Activated CD4-positive, alpha-beta T cell treated with anti-CD3 and anti-CD28 coated beads, Interleukin-10, Interleukin-2, amounts not matched to agents 100 ng/mL and 50 ng/mL, durations not matched to agents 16 hours and 8 hours (primary cell): Measurements from ENCODE around the gene PYGO2.
A peak's percentile ranks its signal among the peaks of the same experiment; 100 is the strongest.
"Not testable (repeated sequence)": the region's sequence is repeated elsewhere in the genome, so short reads cannot be mapped to it uniquely, and the experiment has no call there.

Experiments
- DNase-seq: peaks from one replicate; pipeline ENCODE4 v3.0.0-alpha.2; 2020

Gene PYGO2

DNA sequence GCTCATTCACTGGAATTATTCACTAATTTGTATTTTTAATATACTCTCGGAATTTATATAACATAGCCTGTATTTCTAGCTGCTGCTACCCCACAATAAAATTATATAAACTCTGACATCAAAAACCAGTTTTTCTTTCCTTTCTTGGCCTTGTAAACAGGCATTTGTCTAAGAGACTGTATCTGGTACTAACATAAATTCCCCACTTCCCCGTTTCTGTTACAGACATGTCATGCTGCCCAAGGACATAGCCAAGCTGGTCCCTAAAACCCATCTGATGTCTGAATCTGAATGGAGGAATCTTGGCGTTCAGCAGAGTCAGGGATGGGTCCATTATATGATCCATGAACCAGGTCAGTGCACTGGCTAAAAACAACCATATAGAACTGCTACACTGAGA is 16.2 kb upstream of the PYGO2 start:
- DNase-seq = not testable (repeated sequence)

DNA sequence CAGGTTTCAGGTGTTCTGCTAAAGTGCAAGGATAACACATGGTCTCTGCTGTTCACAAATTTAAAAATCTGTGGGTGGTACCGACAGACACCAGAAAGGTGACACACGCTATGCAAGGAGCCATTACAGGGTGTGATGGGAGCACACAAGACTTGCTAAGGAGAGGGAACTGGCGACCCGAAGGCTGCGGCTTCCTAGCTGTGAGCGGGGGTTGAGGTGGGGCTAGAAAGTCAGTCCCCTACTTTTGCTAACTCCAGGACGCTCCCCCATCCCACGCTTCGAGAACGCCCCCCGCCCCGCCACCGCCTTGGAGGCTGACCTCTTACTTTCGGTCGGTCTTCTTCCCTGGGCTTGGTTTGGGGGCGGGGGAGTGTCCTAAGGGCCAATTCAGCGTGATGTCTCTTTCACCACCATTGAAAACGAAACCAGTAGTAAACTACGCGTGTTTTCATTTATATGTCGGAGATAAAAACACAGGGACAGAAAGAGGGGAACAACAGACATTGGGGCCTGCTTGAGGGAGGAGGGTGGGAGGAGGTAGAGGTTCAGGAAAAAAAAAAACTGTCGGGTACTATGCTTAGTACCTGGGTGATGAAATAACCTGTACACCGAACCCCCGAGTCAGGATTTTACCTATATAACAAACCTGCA is 14.0 kb upstream of the PYGO2 start:
- peak; percentile 75 for DNase-seq

DNA sequence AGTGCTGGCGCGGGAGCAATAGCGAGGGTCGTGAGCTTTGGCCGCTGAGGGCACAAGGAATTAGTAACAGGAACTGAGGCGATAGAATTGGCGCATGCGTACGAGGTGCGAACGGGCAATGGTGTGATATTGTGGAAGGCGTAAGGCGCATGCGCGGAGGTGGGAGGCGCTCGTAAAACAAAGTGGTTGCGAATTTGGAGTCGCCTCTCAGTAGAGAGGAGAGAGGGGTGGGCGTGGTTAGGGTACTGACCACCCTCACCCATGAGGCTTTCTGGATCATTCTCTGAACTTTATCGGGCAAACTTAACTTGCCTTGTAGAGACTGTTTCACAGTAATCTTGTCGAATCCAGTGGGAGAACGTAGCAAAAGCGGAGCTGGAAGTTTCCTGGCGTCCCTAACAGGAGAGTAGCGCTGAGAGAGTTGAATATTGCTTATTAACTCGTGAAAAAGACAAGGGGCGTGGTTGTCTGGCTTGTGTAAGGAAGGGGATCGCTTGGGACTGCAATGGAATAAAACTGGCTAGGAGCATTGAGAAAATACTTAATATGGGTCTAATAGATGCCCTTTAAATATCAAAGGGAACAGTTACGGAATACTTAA is 13.3 kb upstream of the PYGO2 start:
- DNase-seq = peak; percentile 97

DNA sequence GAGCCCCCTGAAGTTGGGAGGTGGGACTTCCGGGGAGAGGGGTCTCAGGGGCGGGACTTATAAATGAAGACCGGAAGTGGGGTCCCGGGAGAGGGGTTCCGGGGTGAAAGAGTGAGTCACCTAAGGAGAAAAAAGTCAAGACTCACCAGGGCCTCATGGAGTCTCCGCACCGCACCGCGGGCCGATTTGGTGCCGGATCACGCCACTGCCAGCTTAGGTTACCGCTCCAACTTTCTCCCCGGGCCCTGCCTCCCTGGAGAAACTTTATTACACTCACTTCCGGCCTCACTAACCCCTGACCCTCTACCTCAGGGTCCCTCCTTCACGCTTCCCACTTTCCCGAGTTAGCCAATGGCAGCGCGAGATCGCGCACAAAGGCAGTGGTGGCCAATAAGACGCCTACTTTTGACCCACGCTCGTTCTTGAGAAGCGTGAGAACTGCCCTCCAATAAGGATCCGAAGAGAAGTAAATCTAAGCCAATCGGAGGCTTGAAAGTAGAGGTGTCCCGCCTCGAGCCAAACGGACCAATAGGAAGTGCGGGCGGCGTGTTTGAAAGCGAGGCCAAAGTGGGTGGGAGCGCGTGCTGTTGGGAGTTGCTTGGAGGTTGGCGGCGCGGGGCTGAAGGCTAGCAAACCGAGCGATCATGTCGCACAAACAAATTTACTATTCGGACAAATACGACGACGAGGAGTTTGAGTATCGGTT is 12.7 kb upstream of the PYGO2 start, which contains the start of gene CKS1B:
Gene CKS1B, plus strand, starts transcription at position 580 of the 706 bp plus-strand sequence. Its CDS starts 65 bp downstream, at position 645.
- peak; percentile 99 for DNase-seq

DNA sequence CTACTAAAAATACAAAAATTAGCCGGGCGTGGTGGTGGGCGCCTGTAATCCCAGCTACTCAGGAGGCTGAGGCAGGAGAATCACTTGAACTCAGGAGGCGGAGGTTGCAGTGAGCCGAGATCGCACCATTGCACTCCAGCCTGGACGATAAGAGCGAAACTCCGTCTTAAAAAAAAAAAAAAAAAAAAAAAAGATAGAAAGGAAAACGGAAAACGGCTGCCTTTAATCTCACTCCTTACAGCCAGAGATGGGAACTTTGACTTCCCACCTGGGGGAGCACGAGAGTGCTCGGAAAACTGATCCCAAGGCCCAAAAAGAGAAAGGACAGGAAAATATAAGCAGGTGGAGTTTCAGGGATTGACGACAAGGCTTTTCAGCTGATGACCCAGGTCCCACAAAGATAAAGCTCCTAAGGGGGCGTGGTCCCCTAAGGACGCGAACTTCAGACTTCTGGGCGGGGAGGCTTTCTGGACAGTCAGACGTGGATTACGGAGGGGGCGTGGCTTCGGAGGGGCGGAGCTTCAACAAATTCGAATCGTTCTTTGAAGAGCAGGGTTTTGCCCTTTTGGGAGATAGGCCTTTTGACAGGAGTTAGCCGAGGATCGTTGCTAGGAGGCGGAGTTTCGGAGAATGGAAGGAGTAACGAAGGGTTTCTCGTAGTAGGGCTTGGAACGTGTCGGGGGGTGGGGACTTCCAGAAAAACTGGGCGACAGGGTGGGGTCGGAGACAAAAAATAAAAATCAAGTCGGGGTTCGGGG is 11.9 kb upstream of the PYGO2 start:
- peak; percentile 96 for DNase-seq

DNA sequence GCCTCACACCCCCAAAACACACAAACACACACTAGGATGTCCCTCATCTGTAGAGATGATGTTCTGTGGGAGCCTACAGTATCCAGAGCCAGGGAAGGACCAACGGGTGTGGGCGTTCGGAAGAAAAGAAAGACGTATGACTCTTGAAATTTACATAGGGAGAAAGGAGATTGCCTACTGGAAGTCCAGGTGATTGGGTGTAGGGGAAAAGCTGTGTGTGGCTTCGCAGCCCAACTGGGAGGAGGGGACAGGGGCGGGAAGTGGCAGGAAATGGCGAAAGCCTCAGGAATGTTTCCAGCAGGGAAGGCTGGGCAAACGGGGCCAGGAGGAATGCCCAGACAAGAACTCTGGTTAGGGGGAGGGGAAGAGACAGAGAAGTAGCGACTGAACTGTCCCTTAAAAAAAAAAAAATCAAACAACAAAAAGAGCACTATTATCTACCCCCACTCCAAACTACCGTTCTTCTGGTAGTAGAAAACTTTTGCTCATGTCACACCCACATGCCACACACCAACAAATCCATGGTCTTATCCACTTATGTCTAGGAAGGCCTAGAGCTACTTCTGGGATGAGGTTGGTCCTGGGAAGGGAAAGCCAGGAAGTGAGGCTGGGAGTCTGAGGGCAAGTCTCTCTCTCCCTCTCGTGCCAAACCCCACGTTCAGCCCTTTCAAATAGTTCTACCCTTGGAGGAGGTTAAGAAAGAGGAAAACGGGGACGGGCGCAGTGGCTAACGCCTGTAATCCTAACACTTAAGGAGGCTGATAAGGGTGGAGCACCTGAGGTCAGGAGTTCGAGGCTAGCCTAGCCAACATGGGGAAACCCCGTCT is 11.1 kb upstream of the PYGO2 start:
- no peak for DNase-seq

DNA sequence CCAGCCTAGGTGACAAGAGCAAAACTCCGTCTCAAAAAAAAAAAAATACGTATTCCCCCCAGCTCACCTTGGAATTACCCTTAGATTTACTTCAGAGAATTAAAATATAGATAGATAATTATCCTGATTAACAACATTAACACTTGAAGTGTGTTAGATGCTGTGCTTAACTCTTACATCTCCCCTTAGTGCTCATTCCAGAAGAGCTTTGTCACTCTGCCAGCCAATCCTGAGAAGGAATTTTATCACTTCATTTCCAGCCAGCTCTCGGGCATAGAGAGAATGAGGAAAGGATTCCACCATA is 10.6 kb upstream of the PYGO2 start:
- DNase-seq = no peak

DNA sequence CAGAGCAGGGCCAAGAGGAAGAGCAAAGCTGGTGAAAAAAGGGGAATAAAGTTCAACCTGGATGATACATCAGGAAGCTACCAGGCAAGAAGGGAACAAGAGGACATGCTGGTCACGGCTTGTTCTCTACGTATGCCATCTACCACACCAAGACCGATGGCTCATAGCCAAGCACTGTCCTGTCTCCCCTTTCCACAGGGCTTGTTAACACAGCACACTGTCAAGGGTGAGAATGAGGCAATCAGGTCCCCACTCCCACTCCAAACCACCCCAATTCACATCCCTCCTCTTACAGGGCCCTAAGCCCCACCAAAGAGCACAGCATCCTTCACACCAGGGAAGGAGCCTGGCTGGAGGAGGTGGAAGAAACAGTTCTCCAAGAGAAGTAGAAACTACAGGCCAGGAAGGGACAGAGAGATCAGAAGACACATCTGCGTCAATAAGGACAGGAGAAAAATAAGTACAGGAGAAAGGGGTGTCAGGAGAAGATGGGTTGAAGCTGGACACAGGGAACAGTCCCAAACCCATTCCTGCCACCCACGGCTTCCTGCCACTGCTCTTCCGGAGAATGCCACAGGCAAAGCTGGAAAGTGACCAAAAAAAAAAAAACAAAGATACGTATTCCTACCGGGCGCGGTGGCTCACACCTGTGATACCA is 9.9 kb upstream of the PYGO2 start:
- DNase-seq = no peak

DNA sequence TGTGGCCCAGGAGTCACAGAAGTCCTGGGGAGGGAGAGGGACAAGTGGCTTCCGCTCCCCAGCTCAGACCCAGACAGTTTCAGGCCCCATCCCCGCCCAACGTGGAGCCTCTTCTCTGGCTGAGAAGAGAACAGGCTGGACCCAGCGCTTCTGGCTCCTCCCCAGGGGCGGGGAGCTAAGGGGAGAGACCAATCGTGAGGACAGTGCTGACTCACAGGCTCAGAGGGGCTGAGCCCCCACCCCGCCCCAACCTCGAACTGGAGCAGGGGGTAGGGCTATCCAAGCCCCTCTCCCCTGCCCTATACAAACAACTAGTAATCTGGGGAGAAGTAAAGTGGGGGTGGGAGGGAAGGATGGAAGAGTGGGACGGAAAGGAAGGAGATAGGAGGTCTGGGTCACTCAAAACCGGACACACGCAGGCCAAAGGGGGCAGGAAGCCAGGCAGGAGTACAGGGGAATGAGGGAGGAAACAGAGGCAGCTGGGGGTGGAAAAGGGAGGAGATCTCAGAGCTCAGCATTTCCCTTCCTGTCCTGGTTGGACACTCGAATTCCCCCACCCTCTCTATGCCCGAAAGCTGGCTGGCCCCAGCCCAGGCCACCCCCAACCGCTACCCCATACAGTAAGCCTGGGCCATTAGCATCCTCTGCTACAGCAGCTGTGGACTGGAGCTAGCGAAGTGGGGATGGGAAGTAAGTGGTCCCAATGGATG is 9.2 kb upstream of the PYGO2 start, which contains the start of gene SHC1:
Gene SHC1, minus strand, starts transcription at position 117 of the 710 bp plus-strand sequence. CDS start 221 bp downstream, outside the sequence.
- peak; percentile 63 for DNase-seq

DNA sequence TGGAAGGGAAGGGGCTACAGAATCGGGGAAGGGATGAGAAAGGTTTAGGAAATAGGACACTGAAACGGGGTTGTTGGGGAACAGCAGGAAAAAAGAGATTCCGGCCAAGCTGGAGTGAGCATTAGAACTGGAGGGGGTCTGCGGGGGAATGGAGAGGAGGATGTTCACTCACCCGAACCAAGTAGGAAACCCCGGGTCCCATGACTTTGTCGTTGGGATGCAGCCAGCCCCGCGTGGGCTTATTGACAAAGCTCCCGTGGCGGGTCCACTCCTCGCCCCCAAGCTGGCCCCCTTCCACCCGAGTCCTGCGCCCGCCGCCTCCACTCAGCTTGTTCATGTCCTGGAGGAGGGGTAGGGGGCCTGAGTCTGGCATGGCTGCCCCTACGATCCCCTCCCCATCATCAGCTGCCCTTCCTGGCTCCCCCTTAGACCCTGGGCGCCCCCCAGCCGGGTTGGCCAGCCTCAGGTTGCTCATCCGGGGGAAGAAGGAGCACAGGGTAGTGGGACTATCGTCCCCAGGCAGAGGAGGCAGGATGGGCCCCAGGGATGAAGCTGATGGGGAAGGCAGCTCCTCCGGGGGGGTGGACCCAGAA is 8.4 kb upstream of the PYGO2 start:
- no peak for DNase-seq

DNA sequence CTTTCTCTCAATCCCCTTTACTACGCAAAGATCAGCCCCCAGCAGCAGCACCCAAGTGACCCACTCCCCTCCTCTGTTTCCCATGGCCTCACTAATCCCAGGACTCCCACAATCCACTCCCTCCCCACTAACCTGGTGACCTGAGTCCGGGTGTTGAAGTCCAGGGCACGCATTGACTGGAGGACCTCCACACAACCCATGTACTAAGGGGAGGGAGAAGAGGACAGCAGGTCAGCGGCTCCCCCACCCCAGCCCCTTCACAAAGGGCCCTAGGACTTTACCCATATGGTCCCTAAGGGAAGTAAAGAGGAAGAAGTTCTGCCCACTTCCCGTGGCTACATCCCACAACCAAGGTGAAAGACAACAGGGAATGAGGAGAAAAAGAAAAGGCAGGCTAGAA is 7.7 kb upstream of the PYGO2 start:
- DNase-seq = no peak

DNA sequence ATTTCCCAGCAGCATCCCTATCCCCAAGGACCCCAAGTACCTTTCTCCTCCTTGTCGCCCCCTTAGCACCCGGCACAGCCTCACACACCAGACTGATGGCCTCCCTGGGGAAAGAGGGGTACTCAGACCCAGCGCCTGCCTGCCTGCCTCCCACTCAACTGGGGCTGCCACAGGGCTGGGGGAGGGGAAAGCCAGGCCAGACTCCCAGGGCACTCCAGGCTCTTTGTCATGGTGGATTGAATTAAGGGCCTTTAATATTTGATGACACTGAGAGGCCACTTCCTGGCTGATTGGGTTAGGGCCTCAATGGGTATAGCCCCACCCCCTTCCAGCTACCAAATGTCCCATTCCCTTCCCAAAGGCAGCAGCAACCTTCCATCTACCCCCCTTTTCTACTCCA is 7.1 kb upstream of the PYGO2 start:
- DNase-seq = no peak

DNA sequence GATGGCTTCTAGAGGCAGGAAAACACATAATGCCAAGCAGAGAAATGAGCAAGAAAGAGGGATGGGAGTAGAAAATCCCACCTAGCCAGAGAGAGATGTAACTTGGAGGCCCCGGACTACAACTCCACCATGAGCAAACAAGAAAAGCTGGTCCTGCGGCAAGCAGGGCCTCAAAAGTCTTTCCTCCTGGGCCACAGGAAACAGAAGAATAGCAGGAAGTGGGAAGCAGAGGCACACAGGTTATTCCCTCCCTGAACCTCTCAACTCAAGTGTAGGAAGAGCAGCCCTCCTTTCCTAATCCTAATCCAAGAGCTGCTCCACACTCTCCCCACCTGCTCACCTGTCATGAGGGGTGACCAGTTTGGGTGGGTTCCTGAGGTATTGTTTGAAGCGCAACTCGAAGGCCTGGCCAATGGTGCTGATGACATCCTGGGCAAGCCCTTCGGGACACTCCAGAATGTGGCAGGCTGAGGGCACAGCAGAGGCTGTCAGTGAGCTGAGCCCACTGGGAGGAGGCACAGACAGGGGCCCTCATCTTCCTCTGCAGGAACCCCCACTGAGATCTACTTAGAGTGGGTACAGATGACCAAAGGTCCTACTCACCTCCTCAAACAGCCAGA is 5.9 kb upstream of the PYGO2 start:
- DNase-seq = no peak

DNA sequence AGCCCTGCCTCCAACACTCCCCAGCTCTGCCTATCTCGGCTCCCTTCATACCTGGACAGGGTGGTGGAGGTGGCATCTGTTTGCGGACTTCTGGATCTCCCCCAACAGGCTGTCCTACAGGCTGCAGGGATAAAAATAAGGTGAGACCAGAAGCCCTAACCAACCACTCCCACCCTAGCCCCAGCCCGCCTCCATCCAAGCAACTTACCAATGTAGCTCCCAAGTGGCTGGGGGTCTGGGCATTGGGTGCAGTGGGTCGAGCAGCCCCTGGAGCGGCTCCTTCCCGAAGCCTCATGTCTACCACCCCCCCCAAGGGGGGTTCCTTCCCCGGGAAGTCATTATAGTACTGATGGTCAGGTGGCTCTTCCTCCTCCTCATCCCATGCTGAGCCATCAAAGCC is 4.5 kb upstream of the PYGO2 start:
- no peak for DNase-seq

DNA sequence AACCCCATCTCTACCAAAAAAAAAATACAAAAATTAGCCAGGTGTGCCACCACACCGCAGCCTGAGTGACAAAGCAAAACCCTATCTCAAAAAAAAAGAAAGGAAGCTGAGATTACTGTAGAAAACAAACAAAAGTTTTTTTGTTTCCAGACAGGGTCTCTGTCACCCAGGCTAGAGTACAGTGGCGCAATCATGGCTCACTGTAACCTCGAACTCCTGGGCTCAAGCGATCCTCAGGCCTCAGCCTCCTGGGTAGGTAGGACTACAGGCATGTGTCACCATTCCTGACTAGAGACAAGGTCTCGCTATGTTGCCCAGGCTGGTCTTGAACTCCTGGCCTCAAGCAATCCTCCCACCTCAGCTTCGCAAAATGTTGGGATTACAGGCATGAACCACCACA is 2.8 kb upstream of the PYGO2 start:
- no peak for DNase-seq

DNA sequence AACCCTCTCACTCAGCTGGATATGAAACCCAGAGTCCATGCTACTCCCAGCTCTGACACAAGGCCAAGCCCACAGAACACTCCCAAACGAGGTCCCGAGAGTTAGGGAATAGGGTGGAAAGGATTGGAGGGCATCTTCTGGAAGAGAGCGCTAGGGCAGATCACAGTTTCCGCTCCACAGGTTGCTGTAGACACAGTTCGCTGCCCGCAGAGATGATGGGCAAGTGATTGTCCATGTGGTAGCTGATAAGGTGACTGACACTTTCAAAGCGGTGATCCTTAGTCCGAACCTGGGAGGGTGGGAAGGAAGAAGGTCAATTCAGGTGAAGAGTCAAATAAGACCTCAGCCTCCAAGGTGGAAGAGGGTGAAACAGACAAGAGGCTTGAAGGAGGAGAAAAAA is 2.1 kb upstream of the PYGO2 start:
- no peak for DNase-seq

DNA sequence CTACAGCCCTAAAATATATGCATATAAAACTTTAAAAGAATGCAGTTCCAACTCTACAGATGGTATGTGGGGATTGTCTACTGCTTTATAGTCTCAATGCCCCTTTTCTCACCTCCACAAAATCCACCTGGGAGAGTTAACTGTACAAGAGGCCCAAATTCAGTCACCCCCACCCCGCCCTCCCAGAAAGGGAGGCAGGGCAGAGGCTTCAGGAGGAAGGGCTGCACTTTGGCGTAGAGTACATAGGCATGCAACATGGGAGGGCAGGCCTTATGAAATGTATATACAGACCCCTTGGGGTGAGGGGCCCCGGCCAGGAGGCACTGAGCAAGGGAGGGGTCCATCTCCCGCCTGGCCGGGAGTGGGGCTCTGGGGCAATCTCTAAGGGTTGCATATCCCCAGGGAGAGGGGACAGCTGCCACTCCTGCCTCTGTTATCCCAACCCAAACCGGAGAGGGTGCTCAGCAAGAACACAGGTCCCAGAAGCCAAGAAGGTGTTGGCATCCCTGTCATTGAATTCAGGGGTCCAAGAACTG is 1.3 kb upstream of the PYGO2 start:
- DNase-seq = no peak

DNA sequence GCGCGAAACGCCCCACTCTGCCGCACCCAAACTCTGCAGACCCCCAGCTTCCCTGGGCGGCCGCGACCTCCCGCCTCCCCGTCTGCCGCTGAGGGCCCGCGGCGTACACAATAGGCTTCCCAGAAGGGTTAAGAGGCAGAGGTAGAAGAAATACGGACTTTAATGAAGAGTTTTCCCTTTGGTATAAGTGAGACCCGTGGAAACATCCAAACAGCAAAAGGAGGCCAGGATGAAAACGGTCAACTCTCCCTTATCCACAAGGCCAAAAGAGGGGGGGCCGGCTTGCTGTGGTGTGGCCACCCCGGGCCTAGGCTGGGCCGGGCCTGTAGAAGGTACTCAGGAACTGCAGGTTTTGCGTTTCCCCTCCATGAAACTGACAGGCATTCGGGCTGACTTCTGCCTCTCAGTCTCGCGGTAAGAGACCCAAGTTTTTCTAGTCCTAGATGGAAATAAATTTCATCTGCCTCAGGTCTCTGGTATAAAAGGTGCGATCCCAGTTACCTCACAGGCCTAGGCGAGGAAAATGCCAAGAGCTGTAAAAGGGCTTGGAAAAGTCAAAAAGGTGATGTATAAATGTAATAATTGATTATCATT is 671 bp upstream of the PYGO2 start:
- peak; percentile 45 for DNase-seq

DNA sequence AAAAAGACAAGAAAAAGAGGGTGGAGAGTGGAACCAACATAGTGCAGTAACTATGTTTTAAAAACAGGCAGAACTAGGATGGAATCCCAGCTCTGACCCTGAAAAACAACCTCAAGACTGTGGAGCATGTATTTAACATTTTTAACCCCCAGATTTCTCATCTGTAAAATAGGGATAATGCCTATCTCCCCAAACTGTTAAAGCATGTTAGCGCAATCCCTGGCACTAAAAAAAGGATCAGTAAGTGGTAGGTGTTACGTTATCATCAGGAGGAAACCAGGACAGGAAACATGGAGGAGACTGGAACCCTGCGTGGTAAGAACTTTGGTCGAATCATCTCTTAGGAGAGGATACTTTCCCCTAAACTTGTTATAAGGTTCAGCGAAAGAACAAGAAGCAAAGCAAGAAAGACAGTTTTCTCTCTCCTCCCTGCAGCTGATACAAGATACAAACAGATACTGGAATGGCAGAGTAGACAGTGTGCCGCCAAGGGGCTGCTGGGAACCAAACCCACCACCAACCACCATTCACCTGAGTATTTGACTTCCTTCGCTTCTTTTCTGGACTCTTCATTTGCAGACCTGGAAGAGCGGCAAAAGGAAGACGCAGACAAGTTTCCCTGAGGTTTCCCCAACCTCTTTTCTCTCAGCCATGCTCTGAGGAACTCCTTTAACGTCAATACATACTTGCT is 991 bp downstream of the PYGO2 start:
- no peak for DNase-seq
